Measurements from ENCODE around the gene ST7.

DNA sequence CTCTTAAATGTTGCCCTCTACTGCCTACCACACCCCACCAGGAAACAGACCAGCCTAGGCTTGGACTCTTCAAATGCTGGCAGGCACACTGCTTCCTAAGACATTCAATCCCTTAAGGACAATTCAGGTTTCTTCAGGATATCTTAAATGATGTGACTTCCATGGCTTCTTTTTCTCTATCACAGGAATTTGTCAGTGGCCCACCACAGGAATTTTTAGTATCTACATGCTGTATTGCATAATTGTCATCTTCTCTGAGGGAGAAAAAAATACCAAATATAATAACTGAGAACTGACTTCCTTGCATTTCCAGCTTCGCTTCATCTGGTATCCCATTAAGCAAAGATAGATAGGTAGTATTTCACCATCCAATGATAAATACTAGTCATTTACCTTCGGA, 240.3 kb downstream of the ST7 start:
- no peak for TF ChIP-seq RAD21 (conservative IDR thresholded peaks at IDR 0.05 in 1 of 2, IDR thresholded peaks at IDR 0.05 in 1 of 2)
- TF ChIP-seq, protein P1, sequence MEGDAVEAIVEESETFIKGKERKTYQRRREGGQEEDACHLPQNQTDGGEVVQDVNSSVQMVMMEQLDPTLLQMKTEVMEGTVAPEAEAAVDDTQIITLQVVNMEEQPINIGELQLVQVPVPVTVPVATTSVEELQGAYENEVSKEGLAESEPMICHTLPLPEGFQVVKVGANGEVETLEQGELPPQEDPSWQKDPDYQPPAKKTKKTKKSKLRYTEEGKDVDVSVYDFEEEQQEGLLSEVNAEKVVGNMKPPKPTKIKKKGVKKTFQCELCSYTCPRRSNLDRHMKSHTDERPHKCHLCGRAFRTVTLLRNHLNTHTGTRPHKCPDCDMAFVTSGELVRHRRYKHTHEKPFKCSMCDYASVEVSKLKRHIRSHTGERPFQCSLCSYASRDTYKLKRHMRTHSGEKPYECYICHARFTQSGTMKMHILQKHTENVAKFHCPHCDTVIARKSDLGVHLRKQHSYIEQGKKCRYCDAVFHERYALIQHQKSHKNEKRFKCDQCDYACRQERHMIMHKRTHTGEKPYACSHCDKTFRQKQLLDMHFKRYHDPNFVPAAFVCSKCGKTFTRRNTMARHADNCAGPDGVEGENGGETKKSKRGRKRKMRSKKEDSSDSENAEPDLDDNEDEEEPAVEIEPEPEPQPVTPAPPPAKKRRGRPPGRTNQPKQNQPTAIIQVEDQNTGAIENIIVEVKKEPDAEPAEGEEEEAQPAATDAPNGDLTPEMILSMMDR (IDR thresholded peaks at IDR 0.05), result no peak
- no peak for TF ChIP-seq ZSCAN20 (CRISPR knock-in tag; IDR thresholded peaks at IDR 0.05)
- TF ChIP-seq CEBPB (IDR thresholded peaks at IDR 0.05), result no peak
- no peak for TF ChIP-seq SMC3 (IDR thresholded peaks at IDR 0.05)
- TF ChIP-seq POLR2A (IDR thresholded peaks at IDR 0.05; ENCODE audit: low read length), result no peak
- no peak for TF ChIP-seq EP300 (IDR thresholded peaks at IDR 0.05)
- no peak for TF ChIP-seq JUNB (IDR thresholded peaks at IDR 0.05)
